ENCODE data around the gene ERRFI1.

GRCh38 chr1:8031176-8031785 is 5.2 kb upstream of the ERRFI1 start:
- TF ChIP-seq POLR2A (IDR thresholded peaks at IDR 0.05; ENCODE audit: low read length) = no peak
- TF ChIP-seq GATA1 (IDR thresholded peaks at IDR 0.05; ENCODE audit: low read depth, low read length) = no peak

Data from erythroblast (primary cell).